Tibial nerve (tissue), 4 donors: ENCODE data around the gene PEX26. TPM values are rescaled to one million over a fixed set of nuclear protein-coding genes. Genes with fewer than 3 reads are reported as not detected.
"Not testable (repeated sequence)": the region's sequence is repeated elsewhere in the genome, so short reads cannot be mapped to it uniquely, and the experiment has no call there.

Experiments used
- DNase-seq, 2 donors: peaks; one replicate each; pipeline ENCODE4 v3.0.0-alpha.2; 2019; ENCODE audit warnings: low spot score in 2 of 2
- H3K27ac ChIP-seq, 4 donors: fragments of 200-600 bp; sonication (generic) in 3 of 4; one replicate each; pipeline ENCODE4 v1.5.1; 2017 to 2019; ENCODE audit warnings: mild to moderate bottlenecking in 1 of 4
- H3K27me3 ChIP-seq, 2 donors: fragments of 200-600 bp; sonication (generic) in 1 of 2; one replicate each; pipeline versions ENCODE4 v1.5.1 to v1.6.0; 2017 to 2019
- H3K36me3 ChIP-seq, 3 donors: fragments of 200-600 bp; sonication (generic); one replicate each; pipeline ENCODE4 v1.5.1; 2018 to 2019
- H3K4me1 ChIP-seq, 4 donors: fragments of 200-600 bp; sonication (generic) in 3 of 4; one replicate each; pipeline ENCODE4 v1.5.1; 2017 to 2019
- H3K4me3 ChIP-seq, 4 donors: fragments of 200-600 bp; sonication (generic) in 3 of 4; one replicate each; pipeline ENCODE4 v1.5.1; 2017 to 2019; ENCODE audit warnings: mild to moderate bottlenecking in 1 of 4, moderate library complexity in 1 of 4
- H3K9me3 ChIP-seq, 4 donors: fragments of 200-600 bp; sonication (generic) in 3 of 4; one replicate each; pipeline ENCODE4 v1.5.1; 2017 to 2019
- CTCF ChIP-seq, 5 experiments: fragments of 200-600 bp in 3 of 5; fragments of 450-650 bp in 2 of 5; sonication (generic) in 3 of 5; IDR thresholded peaks; one replicate each; pipeline ENCODE4 v1.5.1; 2016 to 2019; ENCODE audit warnings: antibody characterized with exemption in 5 of 5, mild to moderate bottlenecking in 3 of 5, moderate library complexity in 2 of 5
- EP300 ChIP-seq, 2 donors: sonication (generic); formaldehyde crosslinking; IDR thresholded peaks; one replicate each; pipeline ENCODE4 v1.6.1; 2017; ENCODE audit warnings: antibody characterized with exemption in 2 of 2, mild to moderate bottlenecking in 1 of 2
- POLR2A ChIP-seq, 2 donors: fragments of 450-650 bp; IDR thresholded peaks; one replicate each; pipeline ENCODE4 v1.6.1; 2017; ENCODE audit warnings: antibody characterized with exemption in 2 of 2, mild to moderate bottlenecking in 2 of 2, moderate library complexity in 2 of 2
- WGBS, 2 donors: methylation state at CpG; one replicate each; pipeline ENCODE4 v1.1.5; 2018; 5-methylcytosine and 5-hydroxymethylcytosine counted together
- total RNA-seq, 4 donors: library from RNA; depleted of rRNA; stranded (reverse); fragments of >200 nt; gene quantifications; one replicate each; pipeline ENCODE4 v1.1.0, GENCODE V29; 2016

PEX26 gene
- total RNA-seq, 4 donors from 2014 or later, result 15.3 to 36.3 (median 29.4) TPM

- Histone ChIP-seq H3K27ac (peak overlapping the region; percentile 30 to 76 (median 53)), H3K9me3 (no peaks in the 10 kb centered on the region), H3K4me3 (no peak overlapping the region), H3K36me3 (no peaks in the 10 kb centered on the region), H3K4me1 (peaks cover 0 to 24% (median 14%) of the 10 kb centered on the region in 4 donors), H3K27me3 (no peaks in the 10 kb centered on the region)
- TF ChIP-seq POLR2A (IDR thresholded peaks at IDR 0.05) (no peak), CTCF (IDR thresholded peaks at IDR 0.05) (no peak), EP300 (IDR thresholded peaks at IDR 0.05) (no peak)
- WGBS, 2 donors, result 74 to 77% methylated on average over 2 of the region's 2 CpGs
- no peak for DNase-seq
Observed at GRCh38 chr22:18069041-18069440, 8.7 kb upstream of the PEX26 start.

- H3K4me3 ChIP-seq, result no peak overlapping the region
- H3K9me3 ChIP-seq, result no peaks in the 10 kb centered on the region
- no peaks in the 10 kb centered on the region for H3K27me3 ChIP-seq
- TF ChIP-seq EP300 (IDR thresholded peaks at IDR 0.05) (no peak), POLR2A (IDR thresholded peaks at IDR 0.05) (no peak), CTCF (IDR thresholded peaks at IDR 0.05) (no peak)
- peaks cover 0 to 24% (median 14%) of the 10 kb centered on the region in 4 donors for H3K4me1 ChIP-seq
- DNase-seq, result no peak
- H3K27ac ChIP-seq, result no peak overlapping the region
- WGBS, 2 donors, result 96 to 97% methylated on average over 4 of the region's 4 CpGs
- H3K36me3 ChIP-seq, result no peaks in the 10 kb centered on the region
Observed at GRCh38 chr22:18070041-18070440, 7.7 kb upstream of the PEX26 start.

DNA sequence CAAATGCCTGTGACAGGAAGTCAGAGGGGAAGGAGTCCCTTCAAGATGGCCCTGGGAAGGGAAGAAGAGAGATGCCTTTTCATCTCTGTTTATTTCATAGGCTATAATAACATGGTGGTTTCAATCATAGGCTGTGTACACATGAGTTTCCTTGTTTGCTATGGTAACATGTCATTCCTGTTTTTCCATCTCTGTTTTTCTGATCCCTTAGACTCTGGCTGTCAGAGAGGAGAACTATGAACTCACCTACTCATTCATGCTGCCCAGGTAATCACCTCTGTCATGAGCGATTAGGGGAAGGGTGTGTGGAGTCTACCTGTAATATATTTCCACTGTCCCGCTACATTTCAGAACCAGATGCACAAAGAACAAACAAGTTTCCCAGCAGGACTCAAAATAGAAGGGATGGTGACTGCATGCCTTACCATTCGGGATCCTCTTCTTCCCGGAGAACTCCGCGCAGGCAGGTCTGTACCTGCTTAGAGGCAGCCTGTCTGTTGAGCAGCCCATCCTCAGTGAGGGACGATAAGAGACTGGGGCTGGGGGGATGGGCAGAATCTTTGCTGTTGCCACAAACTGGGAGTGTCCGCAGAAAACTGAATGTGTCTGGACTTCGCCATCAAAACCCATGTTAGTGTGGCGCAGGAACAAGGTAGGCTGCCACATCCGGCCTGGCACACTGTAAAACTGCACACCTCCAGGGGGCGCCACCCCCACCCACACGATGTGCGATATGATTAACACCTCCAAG is 7.1 kb upstream of the PEX26 start:
- no peak for DNase-seq
- H3K4me3 ChIP-seq, result no peak overlapping the region
- no peaks in the 10 kb centered on the region for H3K9me3 ChIP-seq
- 80 to 81% methylated on average over 14 of the region's 14 CpGs for WGBS, 2 donors
- TF ChIP-seq EP300 (IDR thresholded peaks at IDR 0.05), result no peak
- TF ChIP-seq CTCF (IDR thresholded peaks at IDR 0.05), result peak in 1 of 5 experiments; percentile 10
- no peak for TF ChIP-seq POLR2A (IDR thresholded peaks at IDR 0.05)
- no peaks in the 10 kb centered on the region for H3K27me3 ChIP-seq
- H3K4me1 ChIP-seq, result peaks cover 0 to 30% (median 16%) of the 10 kb centered on the region in 4 donors
- H3K36me3 ChIP-seq, result no peaks in the 10 kb centered on the region
- no peak overlapping the region for H3K27ac ChIP-seq

DNA sequence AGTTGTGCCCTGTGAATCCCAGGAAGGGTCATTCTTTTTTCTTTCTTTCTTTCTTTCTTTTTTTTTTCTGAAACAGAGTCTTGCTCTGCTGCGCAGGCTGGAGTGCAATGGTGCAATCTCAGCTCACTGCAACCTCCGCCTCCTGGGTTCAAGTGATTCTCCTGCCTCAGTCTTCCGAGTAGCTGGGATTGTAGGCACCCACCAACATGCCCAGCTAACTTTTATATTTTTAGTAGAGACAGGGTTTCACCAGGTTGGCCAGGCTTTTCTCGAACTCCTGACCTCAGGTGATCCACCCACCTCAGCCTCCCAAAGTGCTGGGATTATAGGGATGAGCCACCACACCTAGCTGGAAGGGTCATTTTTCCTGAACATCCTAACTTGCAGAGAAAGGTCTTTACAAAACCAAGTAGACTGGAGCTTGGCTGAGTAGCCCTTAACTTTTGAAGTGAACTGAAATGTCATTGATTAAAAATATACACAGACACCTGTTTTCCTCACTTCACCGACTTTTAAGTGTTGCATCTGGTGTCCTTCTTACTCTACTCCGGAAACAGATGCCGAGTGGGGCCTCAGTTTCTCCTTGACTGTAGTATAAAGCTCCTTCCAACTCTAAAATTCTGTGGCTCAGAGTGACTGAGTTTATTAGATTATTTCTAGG is 6.4 kb upstream of the PEX26 start:
- DNase-seq, H3K9me3 ChIP-seq, H3K27me3 ChIP-seq, H3K27ac ChIP-seq, H3K4me3 ChIP-seq, H3K36me3 ChIP-seq: not testable (repeated sequence)
- peaks cover 0 to 37% (median 20%) of the 10 kb centered on the region in 4 donors for H3K4me1 ChIP-seq
- WGBS, 2 donors, result 88 to 89% methylated on average over 7 of the region's 7 CpGs

- WGBS, 2 donors, result 64 to 94% methylated on average over 1 of the region's 1 CpG
- DNase-seq, result no peak
Observed at GRCh38 chr22:18071968-18072310, 5.9 kb upstream of the PEX26 start.

More at GRCh38 chr22:18071968-18072310, 5.9 kb upstream of the PEX26 start:
- no peak overlapping the region for H3K27ac ChIP-seq
- no peaks in the 10 kb centered on the region for H3K27me3 ChIP-seq
- peaks cover 0 to 37% (median 25%) of the 10 kb centered on the region in 4 donors for H3K4me1 ChIP-seq
- TF ChIP-seq POLR2A (IDR thresholded peaks at IDR 0.05) (no peak), CTCF (IDR thresholded peaks at IDR 0.05) (no peak), EP300 (IDR thresholded peaks at IDR 0.05) (no peak)
- H3K36me3 ChIP-seq, result no peaks in the 10 kb centered on the region
- no peaks in the 10 kb centered on the region for H3K9me3 ChIP-seq
- no peak overlapping the region for H3K4me3 ChIP-seq
